HCT116 (cell line): ENCODE results near the gene SDCBP2.

Experiments used
- CEBPB ChIP-seq: IDR thresholded peaks from 2 replicates; pipeline ENCODE4 v1.6.1; 2012; ENCODE audit warnings: low read depth
- EZH2 ChIP-seq: fragments of 200-600 bp; sonication (generic); IDR thresholded peaks from 2 replicates; pipeline ENCODE4 v1.6.1; 2017; ENCODE audit warnings: antibody characterized with exemption, mixed run types
- EZH2phosphoT487 ChIP-seq: fragments of 200-600 bp; IDR thresholded peaks from 2 replicates; pipeline ENCODE4 v1.6.1; 2018; ENCODE audit warnings: antibody characterized with exemption, borderline replicate concordance
- MAX ChIP-seq: IDR thresholded peaks from 2 replicates; pipeline ENCODE4 v1.6.1; 2012
- POLR2A ChIP-seq: IDR thresholded peaks from 2 replicates; pipeline ENCODE4 v1.7.0; 2011; ENCODE audit warnings: borderline replicate concordance; ENCODE audit not compliant: insufficient read depth, insufficient read length; ENCODE audit errors: extremely low read depth
- POLR2AphosphoS5 ChIP-seq: IDR thresholded peaks from 2 replicates; pipeline ENCODE4 v1.6.1; 2011; ENCODE audit warnings: mild to moderate bottlenecking, low read depth, low read length, moderate library complexity
- RAD21 ChIP-seq: IDR thresholded peaks from 2 replicates; pipeline ENCODE4 v1.6.1; 2012; ENCODE audit warnings: low read depth, mild to moderate bottlenecking
- REST ChIP-seq: IDR thresholded peaks from 2 replicates; pipeline ENCODE4 v1.6.1; 2012; ENCODE audit warnings: low read depth
- SP1 ChIP-seq: IDR thresholded peaks from 2 replicates; pipeline ENCODE4 v1.6.1; 2012; ENCODE audit warnings: low read depth
- ZNF274 ChIP-seq: fragments of 200-500 bp; sonication (Bioruptor generic); IDR thresholded peaks from 2 replicates; pipeline ENCODE4 v1.6.1; 2014; ENCODE audit warnings: mild to moderate bottlenecking, low read depth, low read length, inconsistent platforms
- TF ChIP-seq, protein P1 (sequence below), 3 experiments: fragments of 200-600 bp in 1 of 3; sonication (generic) in 1 of 3; IDR thresholded peaks in 2 of 3; conservative IDR thresholded peaks in 1 of 3; 2 replicates each; pipeline ENCODE4 v1.5.1; 2012 to 2017; ENCODE audit warnings: low read depth in 2 of 3, low read length in 2 of 3, antibody characterized with exemption in 1 of 3, borderline replicate concordance in 1 of 3, control low read depth in 1 of 3, mild to moderate bottlenecking in 1 of 3, mixed read lengths in 1 of 3, mixed run types in 1 of 3, moderate library complexity in 1 of 3; ENCODE audit not compliant: insufficient read depth in 1 of 3
- TF ChIP-seq, protein P2 (sequence below): IDR thresholded peaks from 2 replicates; pipeline ENCODE4 v1.6.1; 2012

GRCh38 chr20:1373036-1373435, 44.1 kb upstream of the SDCBP2 start:
- TF ChIP-seq POLR2A (no peak), POLR2AphosphoS5 (no peak), MAX (no peak), EZH2phosphoT487 (no peak), REST (no peak), ZNF274 (no peak), CEBPB (no peak), RAD21 (no peak), EZH2 (no peak), SP1 (no peak)
- TF ChIP-seq, protein P1, sequence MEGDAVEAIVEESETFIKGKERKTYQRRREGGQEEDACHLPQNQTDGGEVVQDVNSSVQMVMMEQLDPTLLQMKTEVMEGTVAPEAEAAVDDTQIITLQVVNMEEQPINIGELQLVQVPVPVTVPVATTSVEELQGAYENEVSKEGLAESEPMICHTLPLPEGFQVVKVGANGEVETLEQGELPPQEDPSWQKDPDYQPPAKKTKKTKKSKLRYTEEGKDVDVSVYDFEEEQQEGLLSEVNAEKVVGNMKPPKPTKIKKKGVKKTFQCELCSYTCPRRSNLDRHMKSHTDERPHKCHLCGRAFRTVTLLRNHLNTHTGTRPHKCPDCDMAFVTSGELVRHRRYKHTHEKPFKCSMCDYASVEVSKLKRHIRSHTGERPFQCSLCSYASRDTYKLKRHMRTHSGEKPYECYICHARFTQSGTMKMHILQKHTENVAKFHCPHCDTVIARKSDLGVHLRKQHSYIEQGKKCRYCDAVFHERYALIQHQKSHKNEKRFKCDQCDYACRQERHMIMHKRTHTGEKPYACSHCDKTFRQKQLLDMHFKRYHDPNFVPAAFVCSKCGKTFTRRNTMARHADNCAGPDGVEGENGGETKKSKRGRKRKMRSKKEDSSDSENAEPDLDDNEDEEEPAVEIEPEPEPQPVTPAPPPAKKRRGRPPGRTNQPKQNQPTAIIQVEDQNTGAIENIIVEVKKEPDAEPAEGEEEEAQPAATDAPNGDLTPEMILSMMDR (IDR thresholded peaks at IDR 0.05 in 2 of 3, conservative IDR thresholded peaks at IDR 0.05 in 1 of 3; ENCODE audit: borderline replicate concordance in 1 of 3, insufficient read depth in 1 of 3, low read depth in 2 of 3, low read length in 2 of 3) = no peak
- TF ChIP-seq, protein P2, sequence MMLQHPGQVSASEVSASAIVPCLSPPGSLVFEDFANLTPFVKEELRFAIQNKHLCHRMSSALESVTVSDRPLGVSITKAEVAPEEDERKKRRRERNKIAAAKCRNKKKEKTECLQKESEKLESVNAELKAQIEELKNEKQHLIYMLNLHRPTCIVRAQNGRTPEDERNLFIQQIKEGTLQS = no peak
